Stimulated activated memory B cell treated with anti-CD40 and anti-IgM and Interleukin-4, amounts not matched to agents 10 μg/mL and 1 μg/mL and 100 μg/mL, for 72 hours (primary cell): Measurements from ENCODE around the gene PLSCR4.

Experiments used
- ATAC-seq: fragments of 150-1000 bp; cut with Tn5 transposase; 2 replicates; pipeline ENCODE4 v1.10.0; 2021
- H3K27ac Mint-ChIP-seq: one replicate; pipeline ENCODE4 v1.8.0; 2022; ENCODE audit warnings: mild to moderate bottlenecking, mixed read lengths
- H3K27me3 Mint-ChIP-seq: one replicate; pipeline ENCODE4 v1.8.0; 2022; ENCODE audit warnings: mixed read lengths
- H3K36me3 Mint-ChIP-seq: one replicate; pipeline ENCODE4 v1.8.0; 2022; ENCODE audit warnings: mixed read lengths
- H3K4me1 Mint-ChIP-seq: one replicate; pipeline ENCODE4 v1.8.0; 2022; ENCODE audit warnings: mixed read lengths
- H3K4me3 Mint-ChIP-seq: one replicate; pipeline ENCODE4 v1.8.0; 2022; ENCODE audit warnings: mild to moderate bottlenecking, moderate library complexity, mixed read lengths
- H3K9me3 Mint-ChIP-seq: one replicate; pipeline ENCODE4 v1.8.0; 2022; ENCODE audit warnings: mixed read lengths

The PLSCR4 gene

DNA sequence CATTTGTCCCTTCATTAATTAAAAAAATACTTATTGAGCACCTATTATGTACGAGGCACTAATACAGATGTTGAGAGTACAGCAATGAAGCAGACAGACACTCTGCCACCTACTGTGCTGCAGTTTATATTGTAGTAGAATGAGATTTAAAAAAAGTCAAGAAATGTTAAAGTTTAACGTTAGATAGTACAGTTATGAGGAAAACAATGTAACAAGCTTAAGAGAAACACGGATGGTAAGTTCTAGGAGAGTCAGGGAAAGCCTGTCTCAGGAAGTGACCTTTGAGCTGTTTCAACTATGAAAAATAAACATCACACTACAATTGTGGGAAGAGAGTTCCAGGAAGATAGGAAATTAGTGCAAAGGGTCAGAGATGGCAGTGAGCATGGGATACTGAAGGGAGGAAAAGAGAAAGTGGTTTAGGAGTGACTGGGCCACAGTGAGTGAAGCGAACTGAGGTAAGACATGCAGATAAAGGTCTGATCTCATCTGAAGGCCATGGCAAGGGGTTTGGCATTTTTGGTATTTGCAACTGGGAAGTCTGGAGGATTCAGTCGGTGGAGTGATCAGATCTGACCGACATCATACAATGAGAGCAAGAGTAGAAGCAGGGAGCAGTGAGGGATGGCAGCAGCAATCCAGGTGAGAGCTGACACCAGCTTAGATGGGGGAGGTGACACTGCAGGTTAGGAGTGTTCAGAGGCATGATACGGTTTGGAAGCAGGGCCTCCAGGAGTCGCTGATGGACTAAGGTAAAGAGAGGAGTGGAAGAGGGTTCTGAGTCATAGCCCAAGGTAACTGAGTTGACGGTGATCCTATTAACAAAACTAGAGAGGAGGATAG is 28.5 kb downstream of the PLSCR4 start:
- no peaks in the 10 kb centered on the region for H3K27me3 Mint-ChIP-seq
- H3K9me3 Mint-ChIP-seq, result no peaks in the 10 kb centered on the region
- no peak overlapping the region for H3K27ac Mint-ChIP-seq
- H3K36me3 Mint-ChIP-seq, result no peaks in the 10 kb centered on the region
- H3K4me1 Mint-ChIP-seq, result no peaks in the 10 kb centered on the region
- no peak overlapping the region for H3K4me3 Mint-ChIP-seq
- ATAC-seq, result peak; percentile 27

DNA sequence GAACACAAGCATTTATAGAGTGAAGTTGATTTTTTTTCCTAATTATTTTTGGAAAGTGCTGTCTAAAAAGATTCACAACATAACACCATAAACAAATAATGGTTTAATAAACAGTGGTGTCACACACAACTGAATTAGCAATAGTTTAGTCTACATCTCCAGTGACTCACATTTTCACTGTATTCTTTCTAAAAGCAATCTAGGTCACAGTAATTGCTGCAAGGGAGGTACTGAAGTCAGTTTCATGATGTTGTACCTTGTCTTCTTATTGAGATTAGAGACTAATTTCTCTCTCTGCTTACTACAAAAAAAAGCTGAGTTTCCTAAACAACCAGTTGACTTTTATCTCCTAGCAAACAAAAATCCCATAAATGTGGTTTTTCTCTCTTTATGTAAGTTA is 29.6 kb downstream of the PLSCR4 start:
- no peak for ATAC-seq
- Mint-ChIP-seq H3K4me3 (no peak overlapping the region), H3K27ac (no peak overlapping the region), H3K4me1 (no peaks in the 10 kb centered on the region), H3K36me3 (no peaks in the 10 kb centered on the region), H3K9me3 (no peaks in the 10 kb centered on the region), H3K27me3 (no peaks in the 10 kb centered on the region)

DNA sequence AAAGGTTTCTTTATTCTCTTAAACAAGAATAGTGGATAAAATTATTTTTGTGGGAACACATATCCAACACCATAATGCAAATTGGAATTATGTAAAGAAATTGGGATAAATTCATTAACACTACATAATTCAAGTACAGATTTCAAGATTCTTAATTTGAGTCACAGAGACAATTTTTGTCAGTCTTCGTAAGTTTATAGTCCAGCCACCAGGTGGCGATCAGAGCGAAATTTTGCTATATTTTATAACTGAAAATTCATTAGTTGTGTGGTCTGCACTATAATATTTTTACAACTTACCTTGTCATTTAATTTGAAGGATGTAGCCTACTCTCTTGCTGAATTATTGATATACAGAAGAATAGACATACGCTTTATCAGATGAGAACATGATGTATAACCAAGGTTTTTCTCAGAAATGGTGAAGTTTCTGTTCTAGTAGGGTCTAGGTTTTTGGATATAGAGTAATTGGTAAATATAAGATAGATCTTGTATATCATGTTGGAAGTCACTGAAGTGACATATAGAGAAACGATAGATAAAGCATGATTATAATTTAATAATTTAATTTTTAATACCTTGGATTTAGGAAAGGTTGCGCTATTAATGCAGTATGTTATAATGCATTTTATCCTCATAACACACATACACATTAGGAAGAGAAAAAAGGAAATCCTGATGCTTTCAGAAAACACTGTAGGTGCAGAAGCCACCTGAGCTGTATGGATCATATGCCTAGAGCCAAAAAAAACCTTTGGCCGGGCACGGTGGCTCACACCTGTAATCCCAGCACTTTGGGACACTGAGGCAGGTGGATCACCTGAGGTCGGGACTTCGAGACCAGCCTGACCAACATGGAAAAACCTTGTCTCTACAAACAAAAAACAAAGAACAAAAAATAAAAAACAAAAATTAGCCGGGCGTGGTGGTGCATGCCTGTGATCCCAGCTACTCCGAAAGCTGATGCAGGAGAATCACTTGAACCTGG is 31.7 kb downstream of the PLSCR4 start:
- Mint-ChIP-seq H3K36me3 (no peaks in the 10 kb centered on the region), H3K4me1 (no peaks in the 10 kb centered on the region), H3K4me3 (no peak overlapping the region), H3K27me3 (no peaks in the 10 kb centered on the region), H3K27ac (no peak overlapping the region), H3K9me3 (no peaks in the 10 kb centered on the region)
- ATAC-seq, result no peak

DNA sequence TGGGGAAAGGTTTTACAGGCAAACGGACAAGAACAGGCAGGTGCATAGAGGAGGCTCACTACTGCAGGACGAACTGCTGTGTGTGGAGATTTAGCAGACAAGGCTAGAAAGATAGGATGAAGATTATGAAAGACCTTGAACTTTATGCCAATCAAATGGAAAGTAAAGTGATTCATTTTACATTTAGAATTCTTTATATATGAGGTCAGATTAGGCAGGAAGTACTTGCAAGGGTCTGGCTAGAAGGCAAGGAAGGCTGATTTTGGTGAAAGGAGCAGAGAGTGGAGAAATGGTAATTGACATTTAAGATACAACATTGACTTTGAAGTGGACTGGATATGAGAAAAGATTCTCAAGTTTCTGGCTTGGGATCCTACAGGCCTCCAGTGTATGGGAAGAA is 33.6 kb downstream of the PLSCR4 start:
- Mint-ChIP-seq H3K27ac (no peak overlapping the region), H3K36me3 (no peaks in the 10 kb centered on the region), H3K4me1 (no peaks in the 10 kb centered on the region), H3K4me3 (no peak overlapping the region), H3K9me3 (no peaks in the 10 kb centered on the region), H3K27me3 (no peaks in the 10 kb centered on the region)
- ATAC-seq, result no peak

DNA sequence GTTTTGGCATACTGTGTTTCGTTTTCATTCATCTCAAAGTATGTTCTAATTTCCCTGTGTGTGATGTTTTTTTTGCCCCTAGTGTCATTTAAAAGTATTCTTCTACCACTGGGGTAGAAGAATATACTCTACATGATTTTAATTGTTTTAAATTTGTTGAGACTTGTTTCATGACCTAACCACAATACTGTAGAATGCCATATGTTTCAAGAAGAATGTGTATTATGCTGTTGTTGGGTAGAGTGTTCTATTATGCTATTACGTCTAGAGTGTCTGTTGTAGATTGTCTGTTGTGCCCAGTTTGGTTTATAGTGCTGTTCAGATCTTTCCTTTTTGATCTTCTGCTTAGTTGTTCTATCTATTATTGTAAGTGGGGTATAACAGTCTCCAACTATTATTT is 36.4 kb downstream of the PLSCR4 start:
- Mint-ChIP-seq H3K27me3 (no peaks in the 10 kb centered on the region), H3K27ac (no peak overlapping the region), H3K36me3 (no peaks in the 10 kb centered on the region), H3K9me3 (no peaks in the 10 kb centered on the region), H3K4me1 (no peaks in the 10 kb centered on the region), H3K4me3 (no peak overlapping the region)
- ATAC-seq, result no peak

DNA sequence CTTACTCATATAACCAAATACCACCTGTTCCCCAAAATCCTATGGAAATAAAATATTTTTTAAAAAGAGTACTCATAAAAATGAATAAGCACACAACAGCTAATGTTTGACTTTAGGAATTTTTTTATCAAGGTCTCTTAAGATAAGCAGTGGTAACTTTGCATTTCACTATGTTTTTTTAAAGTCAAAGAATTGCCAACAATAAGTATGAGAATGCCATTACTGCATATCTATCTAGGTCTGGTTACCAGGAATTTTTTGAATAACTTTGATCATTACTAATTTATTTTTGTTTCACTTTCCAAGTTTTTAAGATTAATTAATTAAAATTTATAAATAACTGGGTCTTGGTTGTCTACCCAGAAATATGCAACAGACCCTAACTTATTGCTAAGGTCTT is 41.5 kb downstream of the PLSCR4 start:
- H3K27ac Mint-ChIP-seq, result no peak overlapping the region
- H3K4me3 Mint-ChIP-seq, result no peak overlapping the region
- H3K36me3 Mint-ChIP-seq, result no peaks in the 10 kb centered on the region
- peaks cover 7% of the 10 kb centered on the region for H3K27me3 Mint-ChIP-seq
- no peak for ATAC-seq
- H3K4me1 Mint-ChIP-seq, result no peaks in the 10 kb centered on the region
- no peaks in the 10 kb centered on the region for H3K9me3 Mint-ChIP-seq

DNA sequence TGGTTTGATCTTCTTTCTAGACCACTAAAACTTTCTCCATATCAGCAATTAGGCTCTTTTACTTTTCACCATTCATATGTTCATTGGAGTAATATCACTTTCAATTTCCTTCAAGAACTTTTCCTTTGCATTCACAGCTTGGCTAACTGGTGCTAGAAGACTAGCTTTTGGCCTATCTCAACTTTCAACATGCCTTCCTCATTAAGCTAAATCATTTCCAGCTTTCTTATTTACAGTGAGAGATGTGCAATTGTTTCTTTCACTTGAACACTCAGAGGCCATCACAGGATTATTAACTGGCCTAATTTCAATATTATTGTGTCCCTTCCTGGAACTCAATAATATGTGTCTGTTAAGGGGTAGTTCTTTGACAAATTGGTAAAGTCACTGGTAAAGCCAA is 47.1 kb downstream of the PLSCR4 start:
- ATAC-seq, result no peak
- H3K4me1 Mint-ChIP-seq, result no peaks in the 10 kb centered on the region
- no peaks in the 10 kb centered on the region for H3K36me3 Mint-ChIP-seq
- no peak overlapping the region for H3K4me3 Mint-ChIP-seq
- H3K27me3 Mint-ChIP-seq, result peaks cover 7% of the 10 kb centered on the region
- H3K9me3 Mint-ChIP-seq, result no peaks in the 10 kb centered on the region
- no peak overlapping the region for H3K27ac Mint-ChIP-seq

DNA sequence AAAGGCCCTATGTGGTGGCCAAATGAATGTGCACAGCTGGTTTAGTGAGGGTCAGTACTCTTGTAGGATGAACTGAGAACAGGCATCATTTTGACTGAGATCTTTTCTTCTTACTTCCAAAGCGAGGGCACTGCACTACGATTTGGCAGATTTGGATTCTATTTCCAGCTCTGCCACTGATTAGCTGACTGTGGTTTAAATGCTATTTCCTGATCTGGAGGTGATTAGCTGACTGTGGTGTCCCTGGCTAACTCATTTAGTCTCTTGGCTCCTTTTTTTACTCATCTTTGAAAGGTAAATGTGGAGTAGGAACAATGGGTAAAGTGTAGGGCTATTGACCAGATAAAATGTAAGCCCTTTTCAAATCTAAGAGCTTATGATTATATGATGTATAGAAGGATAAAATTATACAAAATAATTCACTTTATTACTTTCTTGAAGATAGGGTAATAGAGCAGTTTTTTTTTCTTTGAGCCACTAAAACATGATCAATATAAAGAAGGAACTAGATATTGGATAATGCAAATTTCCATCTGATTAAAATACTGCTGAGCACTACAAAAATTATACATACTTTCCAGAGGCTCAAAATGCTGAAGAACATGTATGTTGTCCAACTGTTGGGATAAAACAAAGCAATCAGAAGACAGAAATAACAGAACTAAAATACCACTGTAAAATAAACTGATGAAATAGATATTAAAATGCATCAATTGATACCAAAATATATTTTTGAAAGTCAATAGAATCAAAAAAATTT is 50.3 kb downstream of the PLSCR4 start:
- H3K9me3 Mint-ChIP-seq, result no peaks in the 10 kb centered on the region
- H3K4me1 Mint-ChIP-seq, result no peaks in the 10 kb centered on the region
- ATAC-seq, result no peak
- no peak overlapping the region for H3K4me3 Mint-ChIP-seq
- H3K27ac Mint-ChIP-seq, result no peak overlapping the region
- no peaks in the 10 kb centered on the region for H3K36me3 Mint-ChIP-seq
- no peaks in the 10 kb centered on the region for H3K27me3 Mint-ChIP-seq

DNA sequence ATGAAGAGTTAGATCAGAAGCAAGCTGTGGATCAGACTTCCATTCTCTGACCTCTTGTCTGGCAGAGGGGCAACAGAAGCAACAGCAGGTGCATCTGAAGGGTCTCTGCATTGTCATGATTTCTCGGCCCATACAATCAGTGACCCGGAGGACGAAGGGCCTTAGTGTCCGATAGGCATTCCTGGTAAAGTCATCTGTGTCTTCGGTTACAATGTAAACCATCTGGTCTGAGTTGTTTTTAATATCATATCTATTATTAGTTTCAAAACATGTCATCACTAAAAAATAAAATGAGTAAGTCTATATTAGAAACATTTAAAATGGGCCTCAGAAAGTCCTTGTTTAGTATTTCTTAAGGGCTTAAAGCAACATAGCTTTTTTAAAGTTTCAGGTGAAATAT is 51.1 kb downstream of the PLSCR4 start:
- Mint-ChIP-seq H3K9me3 (no peaks in the 10 kb centered on the region), H3K4me1 (no peaks in the 10 kb centered on the region), H3K36me3 (no peaks in the 10 kb centered on the region), H3K27me3 (no peaks in the 10 kb centered on the region), H3K27ac (no peak overlapping the region), H3K4me3 (no peak overlapping the region)
- no peak for ATAC-seq

DNA sequence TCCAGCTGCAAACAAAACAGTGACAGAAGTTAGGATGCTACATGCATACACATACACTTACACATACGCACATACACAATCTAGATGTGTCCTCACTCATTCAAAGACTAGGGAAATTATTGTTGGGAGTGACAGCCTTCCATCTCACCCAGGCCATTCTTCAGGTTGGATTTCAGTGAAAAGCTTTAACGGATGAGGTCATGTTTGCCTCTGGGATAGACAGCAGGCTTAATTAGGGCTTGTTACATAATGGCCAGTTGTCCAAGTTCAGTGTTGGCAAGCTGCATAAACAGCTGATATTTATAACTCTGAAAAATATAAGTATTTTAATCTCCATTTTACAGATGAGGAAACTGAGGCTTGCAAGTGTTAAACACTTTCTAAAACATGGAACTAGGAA is 54.1 kb downstream of the PLSCR4 start:
- Mint-ChIP-seq H3K4me1 (no peaks in the 10 kb centered on the region), H3K9me3 (no peaks in the 10 kb centered on the region), H3K27me3 (no peaks in the 10 kb centered on the region), H3K27ac (no peak overlapping the region), H3K36me3 (no peaks in the 10 kb centered on the region), H3K4me3 (no peak overlapping the region)
- no peak for ATAC-seq

DNA sequence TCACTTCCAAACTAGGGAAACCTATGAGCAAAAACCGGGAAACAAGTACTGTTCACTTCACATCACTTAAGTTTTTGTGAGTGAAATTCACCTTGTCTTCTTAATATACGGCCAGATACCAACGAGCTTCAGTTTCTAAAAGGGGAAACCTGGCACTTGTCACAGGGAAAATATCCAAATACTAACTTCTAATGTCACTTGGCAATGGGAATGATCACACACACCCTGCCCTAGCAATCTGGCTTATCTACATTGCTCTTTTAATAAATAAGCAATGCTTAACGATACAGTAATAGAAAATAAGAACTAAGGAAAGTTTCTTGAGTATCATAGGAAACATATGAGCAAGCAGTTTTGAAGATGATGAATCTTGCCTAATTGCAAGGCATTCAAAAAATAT is 55.3 kb downstream of the PLSCR4 start:
- Mint-ChIP-seq H3K9me3 (no peaks in the 10 kb centered on the region), H3K4me3 (no peak overlapping the region), H3K4me1 (no peaks in the 10 kb centered on the region), H3K27ac (no peak overlapping the region), H3K27me3 (no peaks in the 10 kb centered on the region), H3K36me3 (no peaks in the 10 kb centered on the region)
- no peak for ATAC-seq

DNA sequence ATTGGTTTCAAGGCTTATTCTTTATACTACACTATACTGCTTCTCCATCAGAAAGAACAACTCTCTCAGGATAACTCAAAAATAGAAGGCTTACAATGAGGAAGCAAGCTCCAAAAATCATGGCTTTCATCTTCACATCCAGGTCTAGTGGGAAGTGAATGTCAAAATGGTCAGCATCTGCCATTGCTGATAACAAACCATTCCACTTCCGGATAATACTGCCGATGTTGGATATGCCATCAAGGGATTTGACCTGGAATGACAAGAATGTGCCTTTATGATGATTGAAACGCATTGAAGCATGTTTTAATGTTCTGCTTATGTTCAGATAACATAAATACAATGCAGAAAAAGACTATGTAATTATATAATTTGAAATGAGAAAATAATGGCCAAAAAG is 55.9 kb downstream of the PLSCR4 start:
- Mint-ChIP-seq H3K4me1 (no peaks in the 10 kb centered on the region), H3K27me3 (peaks cover 1% of the 10 kb centered on the region), H3K36me3 (no peaks in the 10 kb centered on the region), H3K4me3 (no peak overlapping the region), H3K9me3 (no peaks in the 10 kb centered on the region), H3K27ac (no peak overlapping the region)
- ATAC-seq, result no peak

DNA sequence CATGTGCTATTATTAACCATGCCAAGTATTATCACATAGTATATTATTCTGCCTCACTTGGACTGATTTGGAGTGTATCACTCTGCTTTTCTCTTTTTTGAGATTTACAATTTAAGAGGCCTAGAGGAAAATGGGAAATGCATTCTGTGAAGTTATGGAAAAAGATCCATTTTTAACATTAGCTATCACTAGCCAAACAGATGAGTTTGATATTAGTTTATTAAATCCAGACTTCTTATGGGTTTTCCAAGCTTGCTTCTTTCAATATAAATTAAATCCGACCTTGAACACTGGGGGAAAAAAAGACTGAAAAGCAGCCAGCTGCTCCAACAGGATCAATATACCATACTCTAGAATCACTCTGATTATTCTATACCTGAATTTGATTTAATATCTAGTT is 59.9 kb downstream of the PLSCR4 start:
- no peak overlapping the region for H3K4me3 Mint-ChIP-seq
- no peaks in the 10 kb centered on the region for H3K9me3 Mint-ChIP-seq
- peaks cover 11% of the 10 kb centered on the region for H3K27me3 Mint-ChIP-seq
- ATAC-seq, result no peak
- H3K4me1 Mint-ChIP-seq, result peaks cover 6% of the 10 kb centered on the region
- no peak overlapping the region for H3K27ac Mint-ChIP-seq
- H3K36me3 Mint-ChIP-seq, result no peaks in the 10 kb centered on the region

DNA sequence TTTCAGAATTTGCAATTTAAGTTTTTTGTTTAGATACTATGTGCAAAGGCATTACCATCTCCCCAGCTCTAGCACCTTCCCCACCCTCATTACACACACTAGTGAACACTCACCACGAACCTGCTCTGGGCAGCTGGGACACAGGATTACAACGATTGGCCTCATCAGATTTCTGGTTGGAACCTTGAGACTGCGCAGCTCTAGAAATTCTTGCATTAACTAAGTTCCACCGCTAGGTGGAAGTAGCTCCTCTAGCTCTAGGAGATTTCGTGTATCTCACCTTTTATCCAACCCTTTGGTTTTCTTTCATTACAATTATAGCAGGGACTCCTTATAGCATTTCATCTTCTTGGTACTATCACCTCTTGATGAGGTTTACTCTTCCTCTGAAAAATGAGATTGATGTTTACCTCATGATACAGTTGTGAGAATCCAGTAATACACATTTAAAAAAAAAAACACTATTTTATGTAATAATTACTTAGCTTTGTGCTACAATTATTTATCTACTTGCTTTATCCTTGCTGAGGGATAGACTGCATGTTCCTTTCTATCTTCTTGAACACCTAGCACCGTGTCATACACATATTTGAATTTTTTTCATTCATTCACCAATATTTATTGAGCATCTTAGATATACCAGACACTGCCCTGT is 61.3 kb downstream of the PLSCR4 start:
- Mint-ChIP-seq H3K4me3 (no peak overlapping the region), H3K4me1 (peaks cover 6% of the 10 kb centered on the region), H3K36me3 (no peaks in the 10 kb centered on the region), H3K9me3 (no peaks in the 10 kb centered on the region), H3K27me3 (peaks cover 11% of the 10 kb centered on the region), H3K27ac (no peak overlapping the region)
- peak; percentile 58 for ATAC-seq
